CD4-positive, alpha-beta memory T cell (primary cell): ENCODE results near the gene MAOB. TPM values are rescaled to one million over a fixed set of nuclear protein-coding genes. Genes with fewer than 3 reads are reported as not detected.
A peak's percentile ranks its signal among the peaks of the same experiment; 100 is the strongest.
"Not testable (repeated sequence)": the region's sequence is repeated elsewhere in the genome, so short reads cannot be mapped to it uniquely, and the experiment has no call there.

Experiments
- CTCF ChIA-PET: fragments of 350-600 bp; sonication (Branson Sonifier 250); formaldehyde crosslinking; loops from one replicate; lab custom pipeline; 2021; ENCODE audit warnings: inconsistent platforms; ENCODE audit not compliant: partially characterized antibody; lab: Charles Lee
- POLR2A ChIA-PET: fragments of 350-600 bp; sonication (Branson Sonifier 250); formaldehyde crosslinking; loops from one replicate; lab custom pipeline; 2021; ENCODE audit not compliant: partially characterized antibody; lab: Charles Lee
- DNase-seq, 5 donors: peaks; one replicate each; pipeline versions ENCODE4 v3.0.0 to v3.0.0-alpha.2; 2020 to 2022; ENCODE audit warnings: mixed read lengths in 1 of 5
- H3K27ac ChIP-seq: one replicate; pipeline ENCODE4 v1.7.0; 2013; ENCODE audit warnings: low read depth, low read length
- H3K27me3 ChIP-seq: 2 replicates; pipeline ENCODE4 v1.7.0; 2013; ENCODE audit warnings: mild to moderate bottlenecking, low read length, moderate library complexity; ENCODE audit not compliant: insufficient read depth
- H3K36me3 ChIP-seq: 2 replicates; pipeline ENCODE4 v1.7.0; 2013; ENCODE audit warnings: mild to moderate bottlenecking, low read length, moderate library complexity; ENCODE audit not compliant: insufficient read depth
- H3K4me1 ChIP-seq: 2 replicates; pipeline ENCODE4 v1.7.0; 2013; ENCODE audit warnings: mild to moderate bottlenecking, low read length, moderate library complexity; ENCODE audit not compliant: insufficient read depth
- H3K4me3 ChIP-seq, 2 donors: one replicate each; pipeline ENCODE4 v1.7.0; 2013; ENCODE audit warnings: low read length in 2 of 2, mild to moderate bottlenecking in 1 of 2
- H3K9me3 ChIP-seq, 2 donors: one replicate each; pipeline ENCODE4 v1.7.0; 2013; ENCODE audit warnings: low read length in 2 of 2, control low read depth in 1 of 2; ENCODE audit not compliant: control insufficient read depth in 1 of 2
- H3K27ac Mint-ChIP-seq, 7 donors: one replicate each; pipeline ENCODE4 v1.8.0; 2020 to 2021; ENCODE audit warnings: mixed read lengths in 7 of 7, mild to moderate bottlenecking in 6 of 7, inconsistent platforms in 3 of 7, moderate library complexity in 3 of 7
- H3K27me3 Mint-ChIP-seq, 2 donors: one replicate each; pipeline ENCODE4 v1.8.0; 2020 to 2021; ENCODE audit warnings: mixed read lengths in 2 of 2
- H3K36me3 Mint-ChIP-seq, 2 donors: one replicate each; pipeline ENCODE4 v1.8.0; 2020 to 2021; ENCODE audit warnings: mixed read lengths in 2 of 2, inconsistent platforms in 1 of 2, mild to moderate bottlenecking in 1 of 2
- H3K4me1 Mint-ChIP-seq, 4 donors: one replicate each; pipeline ENCODE4 v1.8.0; 2020 to 2021; ENCODE audit warnings: mixed read lengths in 4 of 4, mild to moderate bottlenecking in 1 of 4
- H3K4me3 Mint-ChIP-seq, 8 donors: one replicate each; pipeline ENCODE4 v1.8.0; 2020 to 2021; ENCODE audit warnings: mixed read lengths in 8 of 8, mild to moderate bottlenecking in 7 of 8, moderate library complexity in 6 of 8, inconsistent platforms in 3 of 8
- H3K9me3 Mint-ChIP-seq, 8 donors: one replicate each; pipeline ENCODE4 v1.8.0; 2020 to 2021; ENCODE audit warnings: mixed read lengths in 8 of 8, mild to moderate bottlenecking in 5 of 8, inconsistent platforms in 3 of 8, moderate library complexity in 1 of 8
- intact Hi-C: fragments of 100-400 bp; cut with micrococcal nuclease; formaldehyde crosslinking; loops from one replicate; pipeline ENCODE4 v1.15.1; 2023
- polyA plus RNA-seq, 2 donors: library from polyadenylated mRNA; unstranded; fragments of 300-500 nt; fragmentation: Illumina TruSeq; gene quantifications; one replicate each; pipeline ENCODE4 v1.2.3, GENCODE V29; 2021
- total RNA-seq, 2 experiments: library from RNA; stranded (reverse); gene quantifications; one replicate each; pipeline ENCODE4 v1.2.3, GENCODE V29; 2021

The MAOB gene
- total and polyA plus RNA-seq, 4 experiments from 2014 or later = not detected

- Histone ChIP-seq H3K36me3 (no peaks in the 10 kb centered on the region), H3K4me3 (no peak overlapping the region), H3K4me1 (no peaks in the 10 kb centered on the region), H3K9me3 (no peaks in the 10 kb centered on the region), H3K27ac (no peak overlapping the region), H3K27me3 (no peaks in the 10 kb centered on the region)
- H3K4me1 Mint-ChIP-seq = peaks cover 0 to 1% (median 0%) of the 10 kb centered on the region in 4 donors
- H3K4me3 Mint-ChIP-seq = no peak overlapping the region
- H3K27me3 Mint-ChIP-seq = peaks cover 3 to 4% of the 10 kb centered on the region in 2 donors
- H3K9me3 Mint-ChIP-seq = no peaks in the 10 kb centered on the region
- no peak overlapping the region for H3K27ac Mint-ChIP-seq
- intact Hi-C loops = no loop called here
- ChIA-PET CTCF (no interaction called here), POLR2A (no interaction called here)
- H3K36me3 Mint-ChIP-seq = no peaks in the 10 kb centered on the region
- no peak for DNase-seq
Observed at GRCh38 chrX:43728966-43729365, 153.3 kb downstream of the MAOB start.

- peaks cover 0 to 5% (median 0%) of the 10 kb centered on the region in 8 donors for H3K9me3 Mint-ChIP-seq
- intact Hi-C loops = no loop called here
- no peaks in the 10 kb centered on the region for H3K36me3 Mint-ChIP-seq
- no peaks in the 10 kb centered on the region for H3K4me1 Mint-ChIP-seq
- no peaks in the 10 kb centered on the region for H3K9me3 ChIP-seq
- no peak overlapping the region for H3K27ac ChIP-seq
- H3K27me3 ChIP-seq = no peaks in the 10 kb centered on the region
- no peaks in the 10 kb centered on the region for H3K36me3 ChIP-seq
- POLR2A ChIA-PET = no interaction called here
- no peak overlapping the region for H3K27ac Mint-ChIP-seq
- peaks cover 3 to 4% of the 10 kb centered on the region in 2 donors for H3K27me3 Mint-ChIP-seq
- no peak overlapping the region for H3K4me3 Mint-ChIP-seq
- no peaks in the 10 kb centered on the region for H3K4me1 ChIP-seq
- no peak for DNase-seq
- no peak overlapping the region for H3K4me3 ChIP-seq
- CTCF ChIA-PET = no interaction called here
Observed at GRCh38 chrX:43728002-43728401, 154.2 kb downstream of the MAOB start.

GRCh38 chrX:43727254-43727653 lies 155.0 kb downstream of the MAOB start:
- H3K27me3 Mint-ChIP-seq, H3K4me1 ChIP-seq, H3K27ac ChIP-seq, H3K36me3 Mint-ChIP-seq, POLR2A ChIA-PET, H3K9me3 Mint-ChIP-seq, H3K4me3 Mint-ChIP-seq, intact Hi-C loops, DNase-seq, H3K36me3 ChIP-seq, H3K4me1 Mint-ChIP-seq, H3K4me3 ChIP-seq, H3K27ac Mint-ChIP-seq, H3K9me3 ChIP-seq, H3K27me3 ChIP-seq, CTCF ChIA-PET: not testable (repeated sequence)

GRCh38 chrX:43725227-43725626 lies 157.0 kb downstream of the MAOB start:
- H3K4me1 Mint-ChIP-seq, DNase-seq, POLR2A ChIA-PET, H3K4me3 ChIP-seq, H3K36me3 Mint-ChIP-seq, H3K36me3 ChIP-seq, H3K9me3 Mint-ChIP-seq, H3K27me3 ChIP-seq, H3K27me3 Mint-ChIP-seq, intact Hi-C loops, H3K9me3 ChIP-seq, H3K4me1 ChIP-seq, H3K4me3 Mint-ChIP-seq, H3K27ac ChIP-seq, CTCF ChIA-PET: not testable (repeated sequence)
- H3K27ac Mint-ChIP-seq = peak overlapping the region in 1 of 7 donors; percentile 55

DNA sequence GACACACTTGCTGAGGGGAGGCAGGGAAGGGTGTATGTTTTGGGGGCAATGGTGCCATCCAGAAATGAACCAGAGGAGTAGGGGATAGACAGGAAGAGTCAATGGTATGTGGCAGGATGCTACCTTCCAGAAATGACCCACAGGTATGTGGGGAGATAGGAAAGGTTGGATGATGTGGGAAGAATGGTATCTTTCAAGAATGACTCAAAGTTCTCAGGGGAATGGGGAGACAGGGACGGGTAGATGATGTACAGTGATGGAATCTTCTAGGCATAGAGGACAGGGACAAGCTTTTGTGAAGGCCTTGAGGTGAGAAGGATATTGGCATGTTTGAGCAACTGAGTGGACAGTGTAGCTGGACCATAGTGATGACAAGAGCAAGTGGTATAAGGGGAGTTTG lies 161.3 kb downstream of the MAOB start:
- no peak for DNase-seq
- Histone ChIP-seq H3K9me3 (no peaks in the 10 kb centered on the region), H3K27ac (no peak overlapping the region), H3K4me1 (no peaks in the 10 kb centered on the region), H3K36me3 (no peaks in the 10 kb centered on the region), H3K4me3 (no peak overlapping the region), H3K27me3 (no peaks in the 10 kb centered on the region)
- Mint-ChIP-seq H3K4me1 (no peaks in the 10 kb centered on the region), H3K27me3 (no peaks in the 10 kb centered on the region), H3K4me3 (no peak overlapping the region), H3K27ac (no peak overlapping the region), H3K36me3 (no peaks in the 10 kb centered on the region), H3K9me3 (peaks cover 0 to 9% (median 0%) of the 10 kb centered on the region in 8 donors)
- POLR2A ChIA-PET = no interaction called here
- CTCF ChIA-PET = no interaction called here
- intact Hi-C loops = no loop called here

GRCh38 chrX:43720082-43720481 lies 162.2 kb downstream of the MAOB start:
- H3K9me3 Mint-ChIP-seq = peaks cover 0 to 9% (median 0%) of the 10 kb centered on the region in 8 donors
- H3K9me3 ChIP-seq = no peaks in the 10 kb centered on the region
- no peaks in the 10 kb centered on the region for H3K36me3 Mint-ChIP-seq
- no peaks in the 10 kb centered on the region for H3K27me3 Mint-ChIP-seq
- H3K36me3 ChIP-seq = no peaks in the 10 kb centered on the region
- no peaks in the 10 kb centered on the region for H3K4me1 Mint-ChIP-seq
- intact Hi-C loops = no loop called here
- H3K4me3 ChIP-seq = no peak overlapping the region
- no peak overlapping the region for H3K4me3 Mint-ChIP-seq
- no peaks in the 10 kb centered on the region for H3K4me1 ChIP-seq
- ChIA-PET CTCF (no interaction called here), POLR2A (no interaction called here)
- H3K27me3 ChIP-seq = no peaks in the 10 kb centered on the region
- H3K27ac Mint-ChIP-seq = no peak overlapping the region
- H3K27ac ChIP-seq = no peak overlapping the region
- DNase-seq = no peak

- H3K27me3 Mint-ChIP-seq = no peaks in the 10 kb centered on the region
- no peak overlapping the region for H3K27ac Mint-ChIP-seq
- no peaks in the 10 kb centered on the region for H3K36me3 Mint-ChIP-seq
- H3K4me1 ChIP-seq = no peaks in the 10 kb centered on the region
- CTCF ChIA-PET = no interaction called here
- H3K9me3 ChIP-seq = no peaks in the 10 kb centered on the region
- POLR2A ChIA-PET = no interaction called here
- DNase-seq = no peak
- H3K27me3 ChIP-seq = no peaks in the 10 kb centered on the region
- H3K4me1 Mint-ChIP-seq = no peaks in the 10 kb centered on the region
- H3K4me3 Mint-ChIP-seq = no peak overlapping the region
- H3K36me3 ChIP-seq = no peaks in the 10 kb centered on the region
- H3K9me3 Mint-ChIP-seq = peaks cover 0 to 9% (median 0%) of the 10 kb centered on the region in 8 donors
- intact Hi-C loops = no loop called here
- no peak overlapping the region for H3K4me3 ChIP-seq
- no peak overlapping the region for H3K27ac ChIP-seq
Observed at GRCh38 chrX:43718956-43719355, 163.3 kb downstream of the MAOB start.

GRCh38 chrX:43718546-43718945 lies 163.7 kb downstream of the MAOB start:
- Histone ChIP-seq H3K4me3 (no peak overlapping the region), H3K27me3 (no peaks in the 10 kb centered on the region), H3K9me3 (no peaks in the 10 kb centered on the region), H3K4me1 (no peaks in the 10 kb centered on the region), H3K36me3 (no peaks in the 10 kb centered on the region), H3K27ac (no peak overlapping the region)
- Mint-ChIP-seq H3K9me3 (peaks cover 0 to 8% (median 0%) of the 10 kb centered on the region in 8 donors), H3K36me3 (no peaks in the 10 kb centered on the region), H3K4me1 (no peaks in the 10 kb centered on the region), H3K27ac (no peak overlapping the region), H3K27me3 (no peaks in the 10 kb centered on the region), H3K4me3 (no peak overlapping the region)
- ChIA-PET POLR2A (no interaction called here), CTCF (no interaction called here)
- intact Hi-C loops = no loop called here
- DNase-seq = no peak
